Liver (tissue), 9 donors: ENCODE measurements around the gene ECEL1. TPM values are rescaled to one million over a fixed set of nuclear protein-coding genes. Genes with fewer than 3 reads are reported as not detected.

ENCODE experiments used
- DNase-seq: peaks from one replicate; pipeline ENCODE4 v3.0.0-alpha.2; 2017; ENCODE audit warnings: low spot score
- H3K27ac ChIP-seq, 2 donors: one replicate each; pipeline ENCODE4 v1.7.0; 2013; ENCODE audit warnings: inconsistent platforms in 2 of 2, low read length in 2 of 2, control low read depth in 1 of 2, low read depth in 1 of 2, mild to moderate bottlenecking in 1 of 2
- H3K27me3 ChIP-seq, 4 donors: one replicate each; pipeline versions ENCODE4 v1.6.1 to v1.7.0; 2013; ENCODE audit warnings: low read length in 3 of 4, inconsistent platforms in 1 of 4, mild to moderate bottlenecking in 1 of 4, moderate library complexity in 1 of 4; ENCODE audit not compliant: control insufficient read depth in 4 of 4, insufficient read depth in 4 of 4
- H3K36me3 ChIP-seq, 4 donors: one replicate each; pipeline versions ENCODE4 v1.6.1 to v1.7.0; 2013; ENCODE audit warnings: low read length in 3 of 4, mild to moderate bottlenecking in 3 of 4, low read depth in 1 of 4, moderate library complexity in 1 of 4; ENCODE audit not compliant: control insufficient read depth in 4 of 4, insufficient read depth in 3 of 4
- H3K4me1 ChIP-seq, 4 donors: one replicate each; pipeline versions ENCODE4 v1.6.1 to v1.7.0; 2013; ENCODE audit warnings: low read length in 3 of 4, mild to moderate bottlenecking in 3 of 4, moderate library complexity in 1 of 4; ENCODE audit not compliant: control insufficient read depth in 4 of 4, insufficient read depth in 4 of 4
- H3K4me3 ChIP-seq, 3 donors: one replicate each; pipeline versions ENCODE4 v1.6.1 to v1.7.0; 2013; ENCODE audit warnings: low read length in 3 of 3, control low read depth in 1 of 3, low read depth in 1 of 3, mild to moderate bottlenecking in 1 of 3
- H3K9ac ChIP-seq, 2 donors: one replicate each; pipeline ENCODE4 v1.7.0; 2013; ENCODE audit warnings: low read length in 2 of 2, mild to moderate bottlenecking in 2 of 2, moderate library complexity in 2 of 2, control low read depth in 1 of 2, low read depth in 1 of 2
- H3K9me3 ChIP-seq, 4 donors: one replicate each; pipeline versions ENCODE4 v1.6.1 to v1.7.0; 2013; ENCODE audit warnings: low read length in 3 of 4; ENCODE audit not compliant: control insufficient read depth in 4 of 4
- CTCF ChIP-seq: fragments of 150-350 bp; IDR thresholded peaks from 2 replicates; pipeline ENCODE4 v1.5.1; 2017; ENCODE audit warnings: improper control_type of control experiment, low read depth, low read length; ENCODE audit not compliant: missing input control
- EGR1 ChIP-seq, 2 donors: IDR thresholded peaks; 2 replicates each; pipeline ENCODE4 v1.6.1; 2016 to 2018; ENCODE audit warnings: antibody characterized with exemption in 2 of 2, low read depth in 2 of 2
- FOXA1 ChIP-seq: IDR thresholded peaks from 2 replicates; pipeline ENCODE4 v1.6.1; 2016; ENCODE audit warnings: antibody characterized with exemption
- FOXA2 ChIP-seq: IDR thresholded peaks from 2 replicates; pipeline ENCODE4 v1.6.1; 2016; ENCODE audit warnings: antibody characterized with exemption
- GABPA ChIP-seq, 2 donors: IDR thresholded peaks in 1 of 2; conservative IDR thresholded peaks in 1 of 2; 2 replicates each; pipeline ENCODE4 v1.6.1; 2016; ENCODE audit warnings: antibody characterized with exemption in 2 of 2, mild to moderate bottlenecking in 1 of 2, moderate library complexity in 1 of 2
- HNF4A ChIP-seq, 2 donors: conservative IDR thresholded peaks; 2 replicates each; pipeline ENCODE4 v1.6.1; 2016; ENCODE audit warnings: antibody characterized with exemption in 2 of 2, mild to moderate bottlenecking in 2 of 2
- HNF4G ChIP-seq: IDR thresholded peaks from 2 replicates; pipeline ENCODE4 v1.6.1; 2016; ENCODE audit warnings: antibody characterized with exemption
- JUND ChIP-seq, 2 donors: IDR thresholded peaks; 2 replicates each; pipeline ENCODE4 v1.6.1; 2016; ENCODE audit warnings: antibody characterized with exemption in 2 of 2
- MAX ChIP-seq: IDR thresholded peaks from 2 replicates; pipeline ENCODE4 v1.6.1; 2016; ENCODE audit warnings: antibody characterized with exemption
- NR2F2 ChIP-seq: IDR thresholded peaks from 2 replicates; pipeline ENCODE4 v1.6.1; 2016; ENCODE audit warnings: antibody characterized with exemption
- RAD21 ChIP-seq, 2 donors: IDR thresholded peaks; 2 replicates each; pipeline ENCODE4 v1.6.1; 2016; ENCODE audit warnings: antibody characterized with exemption in 2 of 2, mild to moderate bottlenecking in 2 of 2
- REST ChIP-seq: IDR thresholded peaks from 2 replicates; pipeline ENCODE4 v1.6.1; 2016; ENCODE audit warnings: antibody characterized with exemption, mild to moderate bottlenecking
- RXRA ChIP-seq, 2 donors: IDR thresholded peaks; 2 replicates each; pipeline ENCODE4 v1.6.1; 2017 to 2018; ENCODE audit warnings: antibody characterized with exemption in 2 of 2, mild to moderate bottlenecking in 1 of 2
- SP1 ChIP-seq: IDR thresholded peaks from 2 replicates; pipeline ENCODE4 v1.6.1; 2018; ENCODE audit warnings: antibody characterized with exemption, mild to moderate bottlenecking
- TAF1 ChIP-seq: conservative IDR thresholded peaks from 2 replicates; pipeline ENCODE4 v1.6.1; 2016; ENCODE audit warnings: antibody characterized with exemption, mild to moderate bottlenecking
- YY1 ChIP-seq: IDR thresholded peaks from 2 replicates; pipeline ENCODE4 v1.6.1; 2016; ENCODE audit warnings: antibody characterized with exemption, mild to moderate bottlenecking
- ZBTB33 ChIP-seq: IDR thresholded peaks from 2 replicates; pipeline ENCODE4 v1.6.1; 2016; ENCODE audit warnings: antibody characterized with exemption
- WGBS: extraction: QIAGEN DNeasy Blood & Tissue Kit; methylation state at CpG from one replicate; pipeline ENCODE4 v1.1.7; 2013; 5-methylcytosine and 5-hydroxymethylcytosine counted together
- polyA plus RNA-seq, 2 donors: library from polyadenylated mRNA; stranded (reverse) in 1 of 2; unstranded in 1 of 2; fragments of 200-250 nt in 1 of 2; fragments of >200 nt in 1 of 2; fragmentation: Nextera tagmentation in 1 of 2; extraction: Ambion mirVana in 1 of 2; gene quantifications; one replicate each; pipeline versions ENCODE4 v1.2.1 to v1.2.3, GENCODE V29; 2013 to 2015
- total RNA-seq, 2 donors: library from RNA; depleted of rRNA; stranded (reverse); fragments of >200 nt; gene quantifications; one replicate each; pipeline ENCODE4 v1.2.3, GENCODE V29; 2014
- donor health status: healthy.
- donor health status: healthy.
- donor health status: healthy.
- donor health status: healthy.
- donor health status: healthy.

ECEL1 gene
- total and polyA plus RNA-seq, 4 donors = 0.67 to 1.8 TPM; not detected in 2

- H3K27ac ChIP-seq = no peak overlapping the region
- 84% methylated on average over 3 of the region's 3 CpGs for WGBS
Observed at GRCh38 chr2:232516551-232516950, 28.9 kb upstream of the ECEL1 start.

More at GRCh38 chr2:232516551-232516950, 28.9 kb upstream of the ECEL1 start:
- TF ChIP-seq RXRA (IDR thresholded peaks at IDR 0.05) (no peak), RAD21 (IDR thresholded peaks at IDR 0.05) (no peak), FOXA2 (no peak), TAF1 (no peak), HNF4A (conservative IDR thresholded peaks at IDR 0.05) (no peak), SP1 (no peak), MAX (no peak), CTCF (no peak), GABPA (IDR thresholded peaks at IDR 0.05 in 1 of 2, conservative IDR thresholded peaks at IDR 0.05 in 1 of 2) (no peak), ZBTB33 (no peak), YY1 (no peak), FOXA1 (no peak), REST (no peak), JUND (IDR thresholded peaks at IDR 0.05) (no peak), EGR1 (IDR thresholded peaks at IDR 0.05; ENCODE audit: low read depth in 2 of 2) (no peak), NR2F2 (no peak), HNF4G (no peak)
- Histone ChIP-seq H3K4me3 (no peak overlapping the region), H3K36me3 (no peaks in the 10 kb centered on the region), H3K4me1 (no peaks in the 10 kb centered on the region), H3K9me3 (no peaks in the 10 kb centered on the region), H3K9ac (no peak overlapping the region), H3K27me3 (no peaks in the 10 kb centered on the region)
- no peak for DNase-seq
